ENCODE data around the gene STXBP4.

Gene STXBP4

DNA sequence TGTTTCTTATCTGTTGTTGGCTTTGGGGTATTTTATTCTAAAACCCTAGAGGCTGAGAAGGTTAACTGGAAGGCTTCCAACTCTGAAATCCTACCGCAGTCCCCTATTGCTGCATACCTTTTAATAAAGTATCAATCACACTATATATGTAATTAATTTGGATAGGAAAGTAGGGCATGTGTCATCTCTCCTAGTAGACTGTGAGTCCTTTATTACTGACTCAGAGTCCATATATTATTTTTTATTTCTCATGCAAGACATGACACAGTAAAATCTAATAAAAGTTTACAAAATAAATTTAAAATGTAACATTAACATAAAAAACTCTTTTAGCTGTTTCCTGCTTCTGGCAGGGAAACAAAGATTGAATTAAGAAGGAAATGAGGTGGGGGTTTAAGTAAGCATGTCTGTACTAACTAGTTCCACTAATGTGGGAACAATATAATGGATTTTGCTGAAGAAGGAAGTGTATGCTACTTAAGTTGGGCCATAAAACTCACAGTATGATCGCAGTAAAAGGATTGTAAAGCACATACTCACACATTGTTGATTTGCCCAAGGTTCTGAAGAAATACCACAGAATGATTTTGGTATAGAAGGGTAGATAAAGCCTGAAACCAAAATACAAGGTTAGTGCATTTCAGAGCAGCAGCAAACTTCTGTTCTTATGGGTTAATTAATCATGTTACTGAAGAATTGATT lies 198.6 kb downstream of the STXBP4 start:
- in situ Hi-C loops (cut with MboI; ENCODE audit: low sequenced_read_pairs), result no loop called here

DNA sequence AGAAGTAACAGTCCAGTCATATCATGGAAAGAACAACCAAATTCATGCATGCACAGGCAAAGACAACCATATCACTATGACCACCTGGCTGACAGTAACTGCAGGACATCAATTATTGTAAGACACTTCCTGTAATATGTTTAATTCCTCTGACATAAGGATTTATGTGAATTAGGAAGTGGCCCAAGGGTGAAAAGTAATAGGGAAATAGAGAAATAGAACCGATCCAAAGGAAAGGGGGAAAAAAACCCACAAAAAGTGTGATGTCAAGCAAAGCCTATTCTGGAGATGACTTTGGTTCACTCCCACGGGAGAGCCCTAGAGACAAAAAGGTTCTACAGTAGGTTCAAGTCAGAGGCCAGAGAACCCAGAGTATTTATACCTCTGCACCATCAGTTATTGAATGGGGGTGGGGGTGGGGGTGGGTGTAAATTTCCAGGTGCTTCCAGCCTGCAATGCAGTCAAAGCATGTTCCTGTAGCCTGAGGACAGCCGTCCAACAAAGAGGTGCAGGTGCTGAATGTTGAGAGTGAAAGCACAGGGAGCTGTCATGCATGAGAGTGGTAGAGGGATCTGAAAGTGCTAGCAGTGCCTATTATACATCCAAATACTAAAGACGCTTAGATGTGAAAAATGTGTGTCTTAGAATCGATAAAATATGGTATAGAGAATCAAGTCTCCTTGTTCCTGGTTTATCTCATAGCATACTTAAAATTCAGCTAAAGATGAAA lies 200.6 kb downstream of the STXBP4 start:
- in situ Hi-C loops (cut with MboI; ENCODE audit: low sequenced_read_pairs), result no loop called here

DNA sequence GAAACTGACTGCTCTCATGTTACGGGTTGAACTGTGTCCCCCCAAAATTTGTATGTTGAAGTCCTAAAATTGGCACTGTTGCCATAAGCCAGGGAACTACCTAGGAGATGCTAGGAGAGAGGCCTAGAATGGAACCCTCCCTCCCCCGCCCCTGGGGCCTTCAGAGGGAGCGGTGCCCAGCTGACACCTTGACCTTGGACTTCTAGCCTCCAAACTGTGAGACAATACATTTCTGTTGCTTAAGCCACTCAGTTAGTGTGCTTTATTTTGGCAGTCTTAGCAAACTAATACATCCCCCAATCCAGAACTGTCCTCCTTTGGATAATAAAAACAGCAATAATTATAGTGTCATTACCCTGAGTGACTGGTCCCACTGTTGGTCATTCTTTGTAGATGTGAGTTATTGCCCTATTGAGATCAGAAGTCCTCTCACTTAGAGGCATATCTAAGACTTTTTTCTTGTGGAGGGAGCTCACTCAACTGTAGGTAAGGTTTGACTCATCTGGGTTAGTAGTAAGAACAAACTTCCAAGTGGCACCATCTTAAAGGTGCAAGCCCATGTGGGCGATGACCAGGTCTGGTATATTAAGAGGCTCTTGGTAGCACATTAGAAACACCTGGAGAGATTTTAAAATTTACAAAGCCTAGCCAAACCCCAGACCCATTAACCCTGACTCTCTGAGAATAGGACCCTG lies 203.2 kb downstream of the STXBP4 start:
- in situ Hi-C loops (cut with MboI; ENCODE audit: low sequenced_read_pairs), result no loop called here

DNA sequence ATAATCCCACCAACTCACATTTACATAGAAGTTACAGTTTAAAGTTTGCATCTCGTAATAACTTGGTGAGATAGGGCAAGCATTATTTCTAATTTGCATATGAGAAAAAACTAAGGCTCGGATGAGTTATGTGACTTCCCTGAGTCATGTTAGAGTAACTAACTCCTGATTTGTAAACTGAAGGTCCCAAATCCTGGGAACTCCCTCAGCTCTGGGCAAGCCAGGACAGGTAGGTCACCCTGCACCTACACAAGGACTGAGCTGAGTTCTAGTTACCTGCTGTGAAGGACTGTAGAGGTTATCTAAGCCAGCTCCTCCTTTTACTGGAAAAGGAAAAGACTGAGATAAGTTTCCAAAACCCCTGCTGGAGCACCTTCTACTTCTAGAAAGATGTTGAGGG lies 204.0 kb downstream of the STXBP4 start:
- in situ Hi-C loops (cut with MboI; ENCODE audit: low sequenced_read_pairs), result no loop called here

DNA sequence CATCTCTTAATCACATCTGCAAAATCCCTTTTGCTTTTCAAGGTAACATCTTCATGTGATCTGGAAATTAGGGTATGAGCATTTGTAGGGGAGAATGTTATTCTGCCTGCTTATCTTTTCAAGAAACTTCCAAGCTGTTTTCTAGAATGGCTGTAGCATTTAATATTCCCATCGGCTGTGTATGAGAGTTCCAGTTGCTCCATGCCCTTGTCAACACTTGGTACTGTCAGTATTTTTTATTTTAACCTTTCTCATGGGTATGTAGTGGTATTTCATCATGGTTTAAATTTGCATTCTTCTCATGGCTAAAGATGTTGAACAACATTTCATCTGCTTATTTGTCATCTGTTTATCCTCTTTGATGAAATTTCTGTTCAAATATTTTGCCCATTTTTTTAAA lies 205.6 kb downstream of the STXBP4 start:
- in situ Hi-C loops (cut with MboI; ENCODE audit: low sequenced_read_pairs), result no loop called here

DNA sequence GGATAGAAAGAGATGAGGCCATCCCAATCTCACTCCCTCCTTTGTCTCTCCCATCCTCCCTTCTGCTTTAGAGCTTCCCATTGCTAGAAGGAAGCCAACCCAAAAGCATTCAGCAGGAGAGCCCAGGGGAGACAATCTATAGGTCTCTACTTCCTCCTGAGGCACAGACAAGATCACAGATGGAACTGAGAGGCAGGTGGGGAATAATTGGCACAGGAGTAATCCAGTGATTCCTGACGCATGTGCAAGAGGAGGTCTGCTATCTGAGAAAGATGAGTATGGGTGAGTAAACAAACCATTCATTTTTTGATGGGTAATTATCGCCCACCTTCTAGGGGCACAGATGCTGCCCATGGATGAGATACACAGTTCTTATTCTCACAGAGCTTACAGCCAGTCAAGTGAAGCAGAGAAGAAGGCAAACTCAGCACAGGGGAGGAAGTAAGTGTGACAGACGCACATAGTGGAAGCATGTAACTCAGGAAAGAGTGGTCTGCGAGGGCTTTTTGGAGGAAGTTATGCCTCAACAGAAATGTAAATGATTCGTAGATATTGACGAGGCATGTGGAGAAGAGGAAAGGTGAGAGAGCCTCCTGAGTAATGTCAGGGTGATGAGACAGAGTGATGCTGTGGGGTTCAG lies 207.3 kb downstream of the STXBP4 start:
- in situ Hi-C loops (cut with MboI; ENCODE audit: low sequenced_read_pairs), result no loop called here

DNA sequence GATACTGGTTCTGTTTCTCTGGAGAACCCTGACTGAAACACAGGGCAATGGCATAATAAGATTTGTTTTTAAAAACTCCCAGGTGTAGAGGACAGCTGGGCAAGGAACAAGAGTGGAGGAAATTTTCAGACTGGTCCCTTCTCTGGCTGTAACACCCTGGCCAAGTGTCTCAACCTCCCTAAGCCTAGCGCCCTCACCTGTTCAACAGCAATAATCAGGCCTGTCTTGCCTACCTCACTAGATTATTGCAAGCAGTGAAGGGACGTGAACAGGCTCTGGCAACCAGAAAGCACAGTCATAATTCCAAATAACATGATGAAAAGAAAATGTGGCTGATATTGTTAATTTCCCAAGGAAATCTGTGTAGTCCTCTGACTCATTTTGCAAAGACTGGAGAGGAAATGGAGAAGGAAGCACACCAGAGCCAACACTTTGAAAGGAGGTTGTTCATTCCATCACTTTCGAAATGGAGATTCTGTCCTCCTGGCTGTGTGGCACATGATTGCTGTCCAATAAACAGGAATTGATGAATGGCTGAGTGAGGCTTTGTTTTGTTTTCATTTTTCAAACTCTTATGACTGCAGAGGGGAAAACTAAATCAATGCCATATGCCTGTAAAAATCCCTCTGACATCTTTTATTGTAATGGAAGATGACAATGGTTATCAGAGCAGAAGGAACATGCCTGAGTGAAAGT lies 208.7 kb downstream of the STXBP4 start:
- in situ Hi-C loops (cut with MboI; ENCODE audit: low sequenced_read_pairs), result no loop called here

DNA sequence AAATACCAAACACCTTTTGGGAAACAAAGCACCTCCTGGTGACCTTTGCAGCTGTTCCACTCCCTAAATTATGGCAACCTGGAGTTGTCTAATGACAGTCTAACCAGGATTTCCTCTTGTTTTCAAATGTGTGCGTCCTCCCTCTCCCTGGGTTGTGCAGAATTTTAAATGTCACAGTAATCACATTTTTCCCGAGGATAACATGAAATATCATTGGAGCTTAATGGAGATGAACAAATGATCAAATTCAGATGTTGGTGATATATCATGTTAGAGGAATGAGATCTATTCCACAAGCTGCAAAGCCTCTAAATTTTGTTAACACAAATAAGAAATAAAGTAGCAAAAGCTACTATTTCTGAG lies 209.3 kb downstream of the STXBP4 start:
- in situ Hi-C loops (cut with MboI; ENCODE audit: low sequenced_read_pairs), result no loop called here

DNA sequence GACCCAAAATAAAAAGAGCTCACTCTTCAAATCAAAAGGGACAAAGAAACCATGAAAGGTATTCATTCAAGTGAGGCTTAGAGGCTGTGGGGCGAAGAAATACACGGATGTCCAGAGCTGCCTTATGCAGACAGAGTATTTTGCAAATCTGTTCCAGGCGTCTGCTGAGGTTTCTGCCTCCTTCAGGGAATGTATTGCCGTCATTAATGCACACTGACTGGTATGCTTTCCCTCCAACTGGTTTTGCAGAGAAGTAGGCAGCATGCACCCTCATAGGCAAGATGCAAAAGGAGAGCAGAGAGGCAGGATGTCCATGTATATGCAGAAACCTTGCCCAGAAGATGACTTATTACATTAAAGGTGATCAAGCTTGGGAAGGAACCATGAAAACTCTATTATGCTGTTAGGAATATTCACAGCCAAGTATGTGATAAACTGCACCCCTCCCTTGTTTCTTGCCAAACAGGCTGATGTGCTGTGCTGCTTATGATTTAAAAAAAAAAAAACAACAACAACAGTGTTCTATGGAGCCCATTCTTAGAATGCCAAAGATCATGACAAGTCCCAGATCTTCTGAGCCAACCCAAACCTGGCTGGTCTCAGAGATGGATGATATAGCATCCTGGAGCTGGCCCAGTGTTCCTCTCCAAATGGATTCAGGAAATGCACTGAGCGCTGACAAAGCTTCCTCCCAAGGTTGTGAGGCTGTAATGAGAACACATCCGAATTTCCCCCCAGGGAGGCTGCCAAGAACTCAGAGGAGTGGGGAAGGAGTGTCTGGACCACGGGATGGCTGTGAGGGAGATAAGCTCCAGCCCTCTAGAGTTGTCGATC lies 218.6 kb downstream of the STXBP4 start:
- in situ Hi-C loops (cut with MboI; ENCODE audit: low sequenced_read_pairs), result no loop called here

DNA sequence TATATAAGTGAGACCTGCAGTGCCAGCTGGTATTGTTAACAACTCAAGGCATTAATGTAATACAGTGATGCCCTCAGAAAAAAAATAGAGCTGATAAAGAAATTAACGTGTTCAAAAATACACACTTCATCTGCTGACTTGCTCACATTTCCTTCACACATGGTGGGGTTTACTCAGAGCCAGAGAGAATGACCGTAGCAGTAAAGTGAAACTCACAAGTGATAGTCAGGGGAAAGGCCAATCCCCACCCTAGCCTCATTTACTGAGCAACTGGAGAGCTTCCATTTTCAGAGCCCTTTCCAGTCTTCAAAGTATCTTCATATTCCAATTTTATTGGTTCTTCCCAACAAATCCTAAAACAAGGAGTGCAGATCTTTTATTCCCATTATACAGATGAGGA lies 222.2 kb downstream of the STXBP4 start:
- in situ Hi-C loops (cut with MboI; ENCODE audit: low sequenced_read_pairs), result no loop called here

DNA sequence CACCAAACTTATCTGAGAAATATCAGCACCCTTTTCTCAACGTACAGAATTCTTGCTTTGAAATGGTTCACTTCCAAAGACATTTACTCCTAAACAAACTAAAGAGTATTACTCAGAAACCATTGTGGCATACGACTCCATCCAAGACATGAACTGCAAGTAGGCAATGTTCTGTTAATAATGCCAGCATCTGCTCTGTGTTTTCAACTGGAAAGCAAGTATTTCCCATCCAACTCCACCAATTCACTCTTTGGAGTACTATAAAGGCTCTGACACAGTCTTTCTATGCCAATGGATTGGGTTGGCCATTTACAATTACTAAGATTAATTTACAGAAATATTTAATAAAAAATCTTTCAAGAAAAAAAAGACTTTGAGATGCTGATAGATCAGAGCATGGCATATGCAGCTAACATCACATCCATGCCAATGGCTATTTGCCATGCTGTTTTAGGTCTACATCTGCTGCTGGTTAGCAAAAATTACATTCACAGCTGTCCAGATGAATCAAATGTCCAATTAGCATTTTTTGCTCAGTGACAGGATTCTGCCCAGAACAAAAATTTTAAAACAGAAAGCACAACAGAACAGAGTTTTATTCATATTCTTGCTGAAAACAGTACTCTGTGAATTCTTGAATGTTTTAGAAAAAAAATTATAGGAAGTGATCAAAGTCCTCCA lies 230.3 kb downstream of the STXBP4 start:
- in situ Hi-C loops (cut with MboI; ENCODE audit: low sequenced_read_pairs), result no loop called here

DNA sequence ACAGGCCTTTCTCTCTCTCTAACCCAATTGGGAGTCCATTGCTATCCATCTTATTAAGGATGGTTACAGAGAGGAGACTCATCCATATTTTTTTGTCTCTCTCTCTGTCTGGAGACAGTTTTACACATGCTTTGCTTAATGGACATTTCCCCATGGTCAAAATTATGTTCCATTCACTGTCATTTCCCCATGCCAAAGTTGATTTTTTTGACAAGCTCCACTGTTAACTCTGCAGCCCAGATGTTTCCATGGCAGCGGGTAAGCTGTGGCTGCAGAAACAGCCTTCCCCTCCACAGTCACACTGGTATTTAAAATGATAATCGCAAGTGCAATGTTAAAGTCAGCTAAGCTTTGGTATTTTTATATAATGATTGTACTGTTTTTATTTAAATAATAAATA lies 232.3 kb downstream of the STXBP4 start:
- in situ Hi-C loops (cut with MboI; ENCODE audit: low sequenced_read_pairs), result no loop called here

DNA sequence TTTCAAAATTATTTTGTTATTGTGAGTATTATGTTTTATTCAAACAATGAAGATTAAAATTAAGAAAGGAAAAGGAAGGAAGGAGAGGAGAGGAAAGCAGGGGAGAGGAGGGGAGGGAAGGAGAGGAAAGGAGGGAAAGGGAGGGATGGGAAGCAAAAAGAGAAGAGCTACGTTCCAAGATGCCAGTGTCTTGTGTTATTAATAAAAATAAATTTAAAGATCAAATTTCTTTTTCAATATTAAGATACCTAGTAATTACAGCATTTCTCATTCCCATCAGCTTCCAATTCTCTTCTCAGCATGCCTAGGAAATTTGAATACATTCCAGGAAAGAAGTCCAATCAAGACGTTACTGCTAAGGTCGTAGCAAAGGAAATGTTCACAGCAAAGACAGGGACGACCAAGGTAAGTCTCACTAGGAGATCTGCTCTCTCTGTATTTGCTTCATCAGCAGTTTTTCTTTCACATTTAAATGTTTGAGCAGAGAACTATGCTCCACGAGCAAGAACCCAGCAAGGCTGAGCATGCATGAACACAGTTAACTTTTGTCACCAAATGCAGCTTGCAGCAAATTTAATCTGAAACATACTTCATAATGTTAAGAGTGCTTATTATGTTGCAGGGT lies 232.9 kb downstream of the STXBP4 start:
- in situ Hi-C loops (cut with MboI; ENCODE audit: low sequenced_read_pairs), result no loop called here

DNA sequence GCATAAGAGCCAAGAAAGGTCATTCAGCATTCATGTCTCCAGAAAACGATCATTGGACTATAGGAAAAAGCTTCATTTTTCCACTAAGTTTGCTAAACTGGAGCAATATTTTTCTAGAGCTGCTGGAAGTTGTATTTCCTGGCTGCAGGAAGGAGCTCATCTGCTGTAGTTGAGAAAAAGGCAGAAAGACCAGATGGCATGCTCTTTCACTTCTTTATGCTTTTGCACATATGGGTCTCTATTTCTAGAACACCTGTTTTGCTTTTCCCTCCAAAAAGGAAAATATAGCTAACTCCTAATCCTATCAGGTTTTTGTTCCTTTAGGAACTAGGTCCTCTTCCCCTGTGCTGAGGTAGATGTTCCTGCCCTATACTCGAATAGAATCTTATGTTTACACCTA lies 234.3 kb downstream of the STXBP4 start:
- in situ Hi-C loops (cut with MboI; ENCODE audit: low sequenced_read_pairs), result no loop called here

DNA sequence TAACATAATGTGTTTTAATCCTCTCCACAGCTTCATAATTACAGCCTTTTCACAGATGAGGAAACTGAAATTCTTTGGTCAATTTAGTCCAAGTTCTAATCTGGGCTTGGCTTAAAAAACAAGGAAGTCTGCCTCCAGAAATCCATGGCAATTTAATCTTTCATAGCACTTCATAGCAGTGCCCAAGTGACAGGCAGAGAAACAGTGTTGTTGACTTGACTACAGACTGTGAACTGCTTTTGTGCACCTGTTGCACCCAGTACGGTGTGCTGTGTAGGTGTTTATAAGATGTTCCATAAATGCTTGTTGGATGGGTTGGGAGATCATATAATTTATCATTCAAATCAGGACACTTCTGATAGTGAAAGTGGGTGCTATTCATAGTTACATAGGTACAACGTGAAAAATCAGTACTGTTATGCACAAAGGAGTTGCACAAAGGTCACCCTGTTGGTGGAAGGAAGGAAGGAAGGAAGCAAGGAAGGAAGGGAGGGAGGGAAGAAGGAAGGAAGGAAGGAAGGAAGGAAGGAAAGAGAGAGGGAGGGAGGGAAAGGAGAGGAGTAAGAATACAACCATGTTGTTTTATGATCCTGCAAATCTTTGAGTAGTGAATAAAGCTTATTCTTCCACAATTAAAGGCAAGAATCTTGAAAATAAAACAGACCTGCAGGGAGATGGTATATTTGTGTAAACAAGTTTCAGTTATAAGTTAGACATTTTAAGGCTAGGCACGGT lies 239.7 kb downstream of the STXBP4 start:
- in situ Hi-C loops (cut with MboI; ENCODE audit: low sequenced_read_pairs), result no loop called here

DNA sequence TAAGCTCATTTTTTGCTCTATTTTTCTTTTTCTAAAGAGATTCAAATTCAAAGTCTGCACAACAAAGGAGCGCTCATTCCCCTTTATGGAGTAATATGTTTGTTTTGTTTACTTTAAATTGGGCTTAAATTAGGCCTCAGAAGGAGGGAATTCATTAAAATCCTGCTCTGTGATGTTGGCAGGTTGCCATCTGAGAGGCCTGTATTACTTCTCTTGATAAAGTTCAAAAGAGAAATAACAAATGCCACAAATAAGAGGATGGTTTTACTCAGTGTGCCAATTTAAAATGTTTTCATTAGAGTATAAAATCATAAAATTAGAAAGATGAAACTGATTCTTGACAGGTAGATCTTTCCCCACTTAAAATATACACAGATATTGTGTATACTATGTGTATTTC lies 241.7 kb downstream of the STXBP4 start:
- in situ Hi-C loops (cut with MboI; ENCODE audit: low sequenced_read_pairs), result no loop called here

DNA sequence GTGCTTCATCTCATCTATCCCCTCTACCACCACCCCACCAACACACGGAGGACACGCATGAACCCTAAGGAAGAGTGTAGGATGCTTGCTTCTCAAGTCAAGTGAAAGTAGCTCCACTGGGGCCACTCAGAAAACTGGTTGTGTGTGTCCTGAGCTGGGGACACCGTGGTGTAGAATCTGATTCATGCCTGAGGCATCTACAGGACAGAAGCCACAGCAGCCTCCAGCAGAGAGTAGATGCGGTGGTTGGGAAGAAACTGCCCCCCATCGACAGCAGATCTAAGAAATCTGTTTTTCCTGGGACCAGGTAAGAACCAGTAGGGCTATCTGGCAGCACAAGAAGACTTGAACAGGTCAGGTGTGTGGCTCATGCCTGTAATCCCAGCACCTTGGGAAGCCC lies 244.3 kb downstream of the STXBP4 start:
- in situ Hi-C loops (cut with MboI; ENCODE audit: low sequenced_read_pairs), result no loop called here

DNA sequence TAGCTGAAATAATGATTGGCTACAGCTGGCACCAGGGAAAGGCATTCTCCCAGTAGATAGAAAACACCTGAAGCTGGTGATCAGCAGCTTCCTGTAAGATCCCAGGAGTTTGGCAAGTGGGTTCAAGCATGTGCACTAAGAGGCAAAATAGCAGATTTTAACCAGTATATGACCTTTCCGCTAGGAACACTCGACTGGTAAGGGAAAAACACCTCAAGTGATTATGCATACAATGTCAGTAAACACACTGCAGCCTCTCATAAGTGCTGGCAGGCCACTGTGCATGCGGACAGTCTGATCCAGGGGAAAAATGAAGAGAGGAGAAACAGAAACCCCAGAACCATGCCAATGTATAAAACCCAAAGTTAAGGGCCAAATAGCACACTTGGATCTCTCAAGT lies 247.1 kb downstream of the STXBP4 start:
- in situ Hi-C loops (cut with MboI; ENCODE audit: low sequenced_read_pairs), result no loop called here

DNA sequence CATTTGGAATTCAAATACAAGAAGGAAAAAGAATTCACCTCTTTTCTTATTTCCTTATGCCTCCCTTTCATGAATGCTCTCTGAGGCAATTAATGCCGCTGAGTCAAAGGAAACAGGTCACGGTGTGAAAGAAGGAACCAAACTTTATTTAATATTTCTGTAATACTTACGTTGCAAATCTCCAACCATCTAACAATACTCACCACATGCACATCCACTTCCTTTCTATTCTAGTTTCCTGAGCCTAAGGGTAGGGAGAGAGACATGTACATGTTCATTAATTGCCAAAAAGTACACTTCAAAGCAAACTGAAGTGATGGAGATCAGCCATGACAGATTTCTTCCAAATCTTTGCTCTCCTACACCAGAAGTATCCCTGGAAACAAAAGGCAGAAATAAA lies 248.3 kb downstream of the STXBP4 start:
- in situ Hi-C loops (cut with MboI; ENCODE audit: low sequenced_read_pairs), result no loop called here

Data from hTERT RPE-1 (cell line).